Endothelial cell of umbilical vein (primary cell): ENCODE data around the gene ADNP.

Experiments used
- EZH2 ChIP-seq: IDR thresholded peaks from 2 replicates; pipeline ENCODE4 v1.6.1; 2012; ENCODE audit warnings: borderline replicate concordance, low read depth, mild to moderate bottlenecking, moderate library complexity, low read length, inconsistent platforms; ENCODE audit not compliant: severe bottlenecking
- FOS ChIP-seq: IDR thresholded peaks from 2 replicates; pipeline ENCODE4 v1.6.1; 2011; ENCODE audit warnings: mild to moderate bottlenecking, low read length, moderate library complexity, borderline replicate concordance; ENCODE audit not compliant: insufficient read depth
- GATA2 ChIP-seq: IDR thresholded peaks from 2 replicates; pipeline ENCODE4 v1.7.0; 2011; ENCODE audit warnings: low read depth, mild to moderate bottlenecking, moderate library complexity, mixed read lengths, low read length; ENCODE audit not compliant: insufficient read length, insufficient read depth
- JUN ChIP-seq: IDR thresholded peaks from 2 replicates; pipeline ENCODE4 v1.6.1; 2011; ENCODE audit warnings: borderline replicate concordance, low read depth; ENCODE audit not compliant: insufficient read length, insufficient read depth
- POLR2A ChIP-seq: IDR thresholded peaks from 2 replicates; pipeline ENCODE4 v1.6.1; 2012; ENCODE audit warnings: low read depth, mild to moderate bottlenecking, control low read depth, low read length
- POLR2AphosphoS5 ChIP-seq: IDR thresholded peaks from 2 replicates; pipeline ENCODE4 v1.6.1; 2012; ENCODE audit warnings: low read depth, mild to moderate bottlenecking, control low read depth, low read length, moderate library complexity; ENCODE audit not compliant: insufficient read depth
- TF ChIP-seq, protein P1 (sequence below), 2 donors: IDR thresholded peaks; 1 replicate in 1 of 2; 2 replicates in 1 of 2; pipeline ENCODE4 v1.5.1; 2011; ENCODE audit warnings: low read length in 2 of 2, mild to moderate bottlenecking in 2 of 2, moderate library complexity in 2 of 2, control low read depth in 1 of 2, inconsistent platforms in 1 of 2, low read depth in 1 of 2; ENCODE audit not compliant: insufficient read depth in 1 of 2; ENCODE audit errors: extremely low read depth in 1 of 2

DNA sequence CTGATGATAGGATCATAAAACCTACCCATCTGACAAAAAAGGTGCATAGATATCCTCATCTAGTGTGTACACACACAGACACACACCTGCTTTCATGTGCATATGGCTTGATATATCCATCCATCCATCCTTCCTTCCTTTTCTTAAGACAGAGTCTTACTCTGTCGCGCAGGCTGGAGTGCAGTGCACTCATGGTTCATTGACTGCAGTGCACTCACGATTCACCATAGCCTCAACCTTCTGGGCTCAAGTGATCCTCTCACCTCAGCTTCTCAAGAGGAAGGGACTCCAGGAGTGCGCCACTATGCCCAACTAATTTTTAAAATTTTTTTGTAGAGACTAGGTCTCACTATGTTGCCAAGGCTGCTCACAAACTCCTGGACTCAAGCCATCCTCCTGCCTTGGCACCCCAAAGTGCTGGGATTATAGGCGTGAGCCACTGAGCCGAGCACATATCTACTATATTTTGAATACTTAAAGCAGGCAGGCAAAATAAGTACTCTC, 27.1 kb downstream of the ADNP start:
- TF ChIP-seq FOS (no peak), POLR2A (no peak), EZH2 (no peak), POLR2AphosphoS5 (no peak), GATA2 (no peak), JUN (no peak)
- TF ChIP-seq, protein P1, sequence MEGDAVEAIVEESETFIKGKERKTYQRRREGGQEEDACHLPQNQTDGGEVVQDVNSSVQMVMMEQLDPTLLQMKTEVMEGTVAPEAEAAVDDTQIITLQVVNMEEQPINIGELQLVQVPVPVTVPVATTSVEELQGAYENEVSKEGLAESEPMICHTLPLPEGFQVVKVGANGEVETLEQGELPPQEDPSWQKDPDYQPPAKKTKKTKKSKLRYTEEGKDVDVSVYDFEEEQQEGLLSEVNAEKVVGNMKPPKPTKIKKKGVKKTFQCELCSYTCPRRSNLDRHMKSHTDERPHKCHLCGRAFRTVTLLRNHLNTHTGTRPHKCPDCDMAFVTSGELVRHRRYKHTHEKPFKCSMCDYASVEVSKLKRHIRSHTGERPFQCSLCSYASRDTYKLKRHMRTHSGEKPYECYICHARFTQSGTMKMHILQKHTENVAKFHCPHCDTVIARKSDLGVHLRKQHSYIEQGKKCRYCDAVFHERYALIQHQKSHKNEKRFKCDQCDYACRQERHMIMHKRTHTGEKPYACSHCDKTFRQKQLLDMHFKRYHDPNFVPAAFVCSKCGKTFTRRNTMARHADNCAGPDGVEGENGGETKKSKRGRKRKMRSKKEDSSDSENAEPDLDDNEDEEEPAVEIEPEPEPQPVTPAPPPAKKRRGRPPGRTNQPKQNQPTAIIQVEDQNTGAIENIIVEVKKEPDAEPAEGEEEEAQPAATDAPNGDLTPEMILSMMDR (IDR thresholded peaks at IDR 0.05; ENCODE audit: extremely low read depth in 1 of 2, insufficient read depth in 1 of 2, low read depth in 1 of 2, low read length in 2 of 2) = no peak
